ENCODE data around the gene GRIK2.

DNA sequence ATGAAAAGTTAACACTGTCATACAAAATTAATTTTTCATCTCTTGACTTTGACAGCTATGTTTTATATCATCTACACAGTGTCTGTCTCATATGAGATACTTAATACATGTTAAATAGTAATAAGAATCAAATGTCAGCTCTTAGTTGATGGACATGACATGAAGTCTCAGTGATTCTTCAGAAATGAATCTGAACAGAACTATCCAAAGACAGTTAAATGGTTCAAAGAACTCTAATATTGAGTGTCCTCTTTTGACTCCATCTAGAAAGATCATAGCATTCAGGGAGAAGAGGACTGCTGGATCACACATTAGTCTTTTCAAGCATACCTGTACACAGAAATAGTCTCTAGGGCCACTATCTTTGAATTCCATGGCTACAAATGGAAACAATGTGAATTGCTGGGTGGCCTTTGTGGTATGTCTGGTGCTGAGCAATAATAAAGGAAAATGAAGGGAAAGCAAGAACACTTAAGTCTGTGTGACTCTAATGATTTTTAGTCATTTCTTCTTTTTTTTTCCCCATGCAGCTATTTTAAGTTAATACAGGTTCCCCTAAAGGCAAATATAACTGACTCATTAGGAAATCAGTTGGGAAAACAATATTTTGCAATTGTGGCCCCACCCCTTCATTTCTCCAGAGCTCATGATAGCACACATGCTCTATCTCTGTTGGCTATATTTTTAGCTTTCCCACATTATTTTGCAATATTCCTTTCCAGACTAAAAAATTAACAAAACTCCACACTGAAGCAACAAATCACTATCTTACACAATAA is 367.5 kb downstream of the GRIK2 start:
- TF ChIP-seq, protein P1, sequence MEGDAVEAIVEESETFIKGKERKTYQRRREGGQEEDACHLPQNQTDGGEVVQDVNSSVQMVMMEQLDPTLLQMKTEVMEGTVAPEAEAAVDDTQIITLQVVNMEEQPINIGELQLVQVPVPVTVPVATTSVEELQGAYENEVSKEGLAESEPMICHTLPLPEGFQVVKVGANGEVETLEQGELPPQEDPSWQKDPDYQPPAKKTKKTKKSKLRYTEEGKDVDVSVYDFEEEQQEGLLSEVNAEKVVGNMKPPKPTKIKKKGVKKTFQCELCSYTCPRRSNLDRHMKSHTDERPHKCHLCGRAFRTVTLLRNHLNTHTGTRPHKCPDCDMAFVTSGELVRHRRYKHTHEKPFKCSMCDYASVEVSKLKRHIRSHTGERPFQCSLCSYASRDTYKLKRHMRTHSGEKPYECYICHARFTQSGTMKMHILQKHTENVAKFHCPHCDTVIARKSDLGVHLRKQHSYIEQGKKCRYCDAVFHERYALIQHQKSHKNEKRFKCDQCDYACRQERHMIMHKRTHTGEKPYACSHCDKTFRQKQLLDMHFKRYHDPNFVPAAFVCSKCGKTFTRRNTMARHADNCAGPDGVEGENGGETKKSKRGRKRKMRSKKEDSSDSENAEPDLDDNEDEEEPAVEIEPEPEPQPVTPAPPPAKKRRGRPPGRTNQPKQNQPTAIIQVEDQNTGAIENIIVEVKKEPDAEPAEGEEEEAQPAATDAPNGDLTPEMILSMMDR (IDR thresholded peaks at IDR 0.05), result no peak
- TF ChIP-seq POLR2A (IDR thresholded peaks at IDR 0.05), result no peak

Data from thyroid gland (tissue), 4 donors.